Liver (tissue), 3 donors: ENCODE results near the gene NEK2.

Experiments
- CTCF ChIP-seq: fragments of 150-350 bp; IDR thresholded peaks from 2 replicates; pipeline ENCODE4 v1.5.1; 2017; ENCODE audit warnings: improper control_type of control experiment, low read depth, low read length; ENCODE audit not compliant: missing input control
- MAX ChIP-seq: IDR thresholded peaks from 2 replicates; pipeline ENCODE4 v1.6.1; 2016; ENCODE audit warnings: antibody characterized with exemption
- RAD21 ChIP-seq, 2 donors: IDR thresholded peaks; 2 replicates each; pipeline ENCODE4 v1.6.1; 2016; ENCODE audit warnings: antibody characterized with exemption in 2 of 2, mild to moderate bottlenecking in 2 of 2
- REST ChIP-seq: IDR thresholded peaks from 2 replicates; pipeline ENCODE4 v1.6.1; 2016; ENCODE audit warnings: antibody characterized with exemption, mild to moderate bottlenecking
- ZBTB33 ChIP-seq: IDR thresholded peaks from 2 replicates; pipeline ENCODE4 v1.6.1; 2016; ENCODE audit warnings: antibody characterized with exemption
- donor health status: healthy.
- donor health status: healthy.

DNA sequence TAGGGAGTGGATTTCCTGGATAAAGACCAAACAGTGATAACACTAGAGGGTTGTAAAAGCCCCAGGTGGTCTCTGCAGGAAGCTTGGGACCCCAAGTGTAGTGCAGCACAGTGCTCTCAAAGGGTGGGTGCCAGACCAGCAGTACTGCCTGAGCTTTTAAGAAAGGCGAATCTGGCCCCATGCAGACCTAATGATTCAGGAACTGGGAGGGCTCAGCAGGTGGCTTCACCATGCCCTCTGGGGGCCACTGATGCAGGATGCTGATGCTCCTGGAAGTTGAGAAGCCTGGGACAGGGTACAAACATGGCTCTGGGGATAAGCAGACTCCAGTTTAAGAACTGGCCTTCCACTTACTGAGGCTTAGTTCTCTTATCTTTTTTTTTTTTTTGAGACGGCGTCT, 29.1 kb upstream of the NEK2 start:
- TF ChIP-seq RAD21 (IDR thresholded peaks at IDR 0.05) (no peak), MAX (no peak), CTCF (no peak), REST (no peak), ZBTB33 (no peak)
